SKM-1 (cell line): ENCODE measurements around the gene ETFA.

Experiments used
- DNase-seq: peaks from one replicate; lab custom pipeline; 2025; ENCODE audit not compliant: unreplicated experiment; lab: John Stamatoyannopoulos, UW

Gene ETFA

GRCh38 chr15:76311100-76311953 lies at the start of gene ETFA:
Gene ETFA (minus strand): TSS chr15:76311469. CDS start chr15:76311388, 81 bp downstream.
- DNase-seq, result peak; percentile 90

GRCh38 chr15:76360416-76360815 lies 49.1 kb upstream of the ETFA start:
- no peak for DNase-seq

- DNase-seq, result no peak
These were observed 47.9 kb upstream of the ETFA start for GRCh38 chr15:76359152-76359551.

- no peak for DNase-seq
These were observed 47.2 kb upstream of the ETFA start for GRCh38 chr15:76358453-76358852.

- no peak for DNase-seq
These were observed 43.7 kb upstream of the ETFA start for GRCh38 chr15:76354823-76355440.

GRCh38 chr15:76353903-76354302 lies 42.6 kb upstream of the ETFA start:
- DNase-seq, result no peak

- no peak for DNase-seq
These were observed 41.8 kb upstream of the ETFA start for GRCh38 chr15:76353023-76353577.

- no peak for DNase-seq
These were observed 38.2 kb upstream of the ETFA start for GRCh38 chr15:76349301-76350070.

GRCh38 chr15:76347482-76348055 lies 36.3 kb upstream of the ETFA start:
- no peak for DNase-seq

- DNase-seq, result no peak
These were observed 35.6 kb upstream of the ETFA start for GRCh38 chr15:76346669-76347481.

GRCh38 chr15:76345880-76346668 lies 34.8 kb upstream of the ETFA start:
- no peak for DNase-seq

GRCh38 chr15:76345583-76345879 lies 34.3 kb upstream of the ETFA start:
- no peak for DNase-seq

- no peak for DNase-seq
These were observed 33.8 kb upstream of the ETFA start for GRCh38 chr15:76344893-76345582.

- no peak for DNase-seq
These were observed 32.2 kb upstream of the ETFA start for GRCh38 chr15:76343313-76343996.

- no peak for DNase-seq
These were observed 31.3 kb upstream of the ETFA start for GRCh38 chr15:76342382-76343201.

GRCh38 chr15:76342058-76342381 lies 30.8 kb upstream of the ETFA start:
- no peak for DNase-seq

GRCh38 chr15:76341366-76342057 lies 30.2 kb upstream of the ETFA start:
- DNase-seq, result no peak
